Psoas muscle (tissue), 8 donors: ENCODE measurements around the gene ANTXR1. TPM values are rescaled to one million over a fixed set of nuclear protein-coding genes. Genes with fewer than 3 reads are reported as not detected.

ENCODE experiments used
- ATAC-seq, 4 donors: fragments of 200-7000 bp; cut with Tn5 transposase; one replicate each; pipeline ENCODE4 v1.9.1; 2020; ENCODE audit warnings: moderate library complexity in 3 of 4, mild to moderate bottlenecking in 2 of 4
- DNase-seq, 2 donors: peaks; one replicate each; pipeline ENCODE4 v3.0.0-alpha.2; 2020
- H3K27ac ChIP-seq: fragments of 200-600 bp; one replicate; pipeline ENCODE4 v1.8.0; 2022
- H3K27me3 ChIP-seq, 3 donors: fragments of 200-600 bp in 1 of 3; one replicate each; pipeline versions ENCODE4 v1.6.1 to v1.8.0; 2013 to 2022; ENCODE audit warnings: low read length in 2 of 3, mild to moderate bottlenecking in 2 of 3, moderate library complexity in 1 of 3; ENCODE audit not compliant: insufficient read depth in 3 of 3
- H3K36me3 ChIP-seq, 2 donors: fragments of 200-600 bp in 1 of 2; one replicate each; pipeline versions ENCODE4 v1.6.1 to v1.8.0; 2013 to 2022; ENCODE audit warnings: low read depth in 1 of 2, mild to moderate bottlenecking in 1 of 2, moderate library complexity in 1 of 2; ENCODE audit not compliant: insufficient read depth in 1 of 2
- H3K4me1 ChIP-seq: fragments of 200-600 bp; one replicate; pipeline ENCODE4 v1.8.0; 2022
- H3K4me3 ChIP-seq: fragments of 200-600 bp; one replicate; pipeline ENCODE4 v1.8.0; 2022; ENCODE audit warnings: mild to moderate bottlenecking
- H3K9me3 ChIP-seq: fragments of 200-600 bp; one replicate; pipeline ENCODE4 v1.8.0; 2022
- CTCF ChIP-seq: fragments of 200-600 bp; IDR thresholded peaks from one replicate; pipeline ENCODE4 v1.8.0; 2022; ENCODE audit warnings: antibody characterized with exemption
- WGBS, 3 donors: extraction: QIAGEN DNeasy Blood & Tissue Kit; methylation state at CpG; one replicate each; pipeline versions ENCODE4 v1.1.6 to v1.1.7; 2013; 5-methylcytosine and 5-hydroxymethylcytosine counted together
- intact Hi-C, 2 donors: fragments of 100-400 bp; cut with DNase I; formaldehyde crosslinking; loops; one replicate each; pipeline versions ENCODE4 v1.11.0 to v1.14.2; 2022
- polyA plus RNA-seq, 3 donors: library from polyadenylated mRNA; stranded (reverse); fragments of 200-250 nt; gene quantifications; one replicate each; pipeline ENCODE4 v1.2.3, GENCODE V29; 2013
- total RNA-seq, 4 donors: library from RNA; stranded (reverse); fragmentation: NEBNext Ultra II Directional in 2 of 4; extraction: Animal tissue kit (Norgen Biotek cat#: 25700) in 2 of 4; gene quantifications; one replicate each; pipeline versions ENCODE4 v1.2.1 to v1.2.4, GENCODE V29; 2021 to 2023
- donor health status: healthy with polysubstance abuse.
- donor health status: DM: no; HTN: no; CAD: no; lungs with moderate emphysema.
- donor health status: Bipolar disorder and iron deficiency.
- donor health status: healthy.
- donor health status: DM: yes; HTN: yes; CAD: no.
- donor health status: DM: no; HTN: no; CAD: no.
- donor health status: DM: no; HTN: no; CAD: no.
- donor health status: DM: yes; HTN: yes; CAD: no.

Gene ANTXR1
- total and polyA plus RNA-seq, 7 donors = 3.7 to 24.3 (median 10.9) TPM

- H3K9me3 ChIP-seq = no peaks in the 10 kb centered on the region
- no peaks in the 10 kb centered on the region for H3K4me1 ChIP-seq
- H3K4me3 ChIP-seq = no peak overlapping the region
- no peak for ATAC-seq
- peaks cover 0 to 9% (median 0%) of the 10 kb centered on the region in 3 donors for H3K27me3 ChIP-seq
- intact Hi-C loops = no loop called here
- DNase-seq = no peak
- WGBS, 3 donors = 73 to 74% (median 74%) methylated on average over 9 of the region's 9 CpGs
- no peak for TF ChIP-seq CTCF
- no peak overlapping the region for H3K27ac ChIP-seq
- no peaks in the 10 kb centered on the region for H3K36me3 ChIP-seq
These were observed 267.1 kb downstream of the ANTXR1 start for GRCh38 chr2:69279931-69280681.

- DNase-seq (no peak), ATAC-seq (no peak)
- no peaks in the 10 kb centered on the region for H3K36me3 ChIP-seq
- no peaks in the 10 kb centered on the region for H3K9me3 ChIP-seq
- H3K4me1 ChIP-seq = no peaks in the 10 kb centered on the region
- 91 to 93% (median 92%) methylated on average over 4 of the region's 4 CpGs for WGBS, 3 donors
- no peak overlapping the region for H3K4me3 ChIP-seq
- intact Hi-C loops = no loop called here
- peaks cover 0 to 4% (median 0%) of the 10 kb centered on the region in 3 donors for H3K27me3 ChIP-seq
- TF ChIP-seq CTCF = no peak
- H3K27ac ChIP-seq = no peak overlapping the region
These were observed 267.9 kb downstream of the ANTXR1 start for GRCh38 chr2:69280796-69281412.

DNA sequence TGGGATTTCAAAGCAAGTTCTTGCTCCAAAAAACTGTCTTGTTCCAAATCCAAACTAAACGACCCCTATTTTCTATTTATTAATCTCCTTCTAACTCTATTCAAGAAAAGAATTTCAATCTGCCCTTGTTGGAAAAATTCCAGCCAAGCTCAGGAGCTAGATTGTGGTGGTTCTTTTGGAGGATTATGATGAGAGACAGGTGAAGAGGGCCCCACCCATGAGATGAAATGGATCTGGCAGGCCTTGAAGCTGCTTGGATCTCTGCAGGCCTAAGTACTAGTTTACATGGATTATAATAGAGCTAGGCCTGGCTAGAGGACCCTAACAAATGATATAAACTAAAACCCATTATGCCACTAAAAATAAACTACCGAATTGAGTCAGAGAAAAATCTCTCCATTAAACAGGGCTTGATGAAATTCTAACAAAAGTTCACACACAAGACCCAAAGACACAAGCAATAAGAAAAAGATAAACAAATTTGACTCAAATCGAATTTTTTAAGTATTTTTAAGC is 272.5 kb downstream of the ANTXR1 start:
- Histone ChIP-seq H3K36me3 (no peaks in the 10 kb centered on the region), H3K27ac (no peak overlapping the region), H3K9me3 (no peaks in the 10 kb centered on the region), H3K4me1 (no peaks in the 10 kb centered on the region), H3K27me3 (no peaks in the 10 kb centered on the region), H3K4me3 (no peak overlapping the region)
- ATAC-seq (no peak), DNase-seq (no peak)
- intact Hi-C loops = no loop called here
- WGBS, 3 donors = 40 to 53% (median 41%) methylated on average over 3 of the region's 3 CpGs
- no peak for TF ChIP-seq CTCF

DNA sequence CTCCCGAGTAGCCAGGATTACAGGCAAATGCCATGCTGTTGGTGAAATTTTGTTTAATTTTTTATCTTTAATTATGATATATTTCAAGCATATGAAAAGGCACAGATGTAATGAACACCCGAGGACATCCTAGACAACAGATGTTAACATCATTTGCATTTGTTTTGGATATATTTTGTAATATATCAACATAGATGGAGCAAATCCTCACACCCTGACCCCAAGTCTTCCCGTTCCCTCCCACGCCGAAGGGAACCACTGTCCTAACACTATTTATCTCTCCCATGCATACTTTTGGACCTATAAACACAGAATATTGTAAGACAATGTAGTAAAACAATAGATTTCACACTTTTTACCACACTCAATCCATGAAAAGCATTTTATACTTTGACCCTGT is 274.6 kb downstream of the ANTXR1 start:
- no peak for TF ChIP-seq CTCF
- Histone ChIP-seq H3K4me3 (no peak overlapping the region), H3K27ac (no peak overlapping the region), H3K27me3 (no peaks in the 10 kb centered on the region), H3K4me1 (no peaks in the 10 kb centered on the region), H3K9me3 (no peaks in the 10 kb centered on the region), H3K36me3 (no peaks in the 10 kb centered on the region)
- DNase-seq (no peak), ATAC-seq (no peak)
- 75 to 88% (median 83%) methylated on average over 5 of the region's 5 CpGs for WGBS, 3 donors
- intact Hi-C loops = no loop called here
